ENCODE data around the gene HOXB3. TPM values are rescaled to one million over a fixed set of nuclear protein-coding genes. Genes with fewer than 3 reads are reported as not detected.

Gene HOXB3
- total RNA-seq, 4 donors from 2014 or later: 0.97 to 14.1 (median 3.9) TPM

DNA sequence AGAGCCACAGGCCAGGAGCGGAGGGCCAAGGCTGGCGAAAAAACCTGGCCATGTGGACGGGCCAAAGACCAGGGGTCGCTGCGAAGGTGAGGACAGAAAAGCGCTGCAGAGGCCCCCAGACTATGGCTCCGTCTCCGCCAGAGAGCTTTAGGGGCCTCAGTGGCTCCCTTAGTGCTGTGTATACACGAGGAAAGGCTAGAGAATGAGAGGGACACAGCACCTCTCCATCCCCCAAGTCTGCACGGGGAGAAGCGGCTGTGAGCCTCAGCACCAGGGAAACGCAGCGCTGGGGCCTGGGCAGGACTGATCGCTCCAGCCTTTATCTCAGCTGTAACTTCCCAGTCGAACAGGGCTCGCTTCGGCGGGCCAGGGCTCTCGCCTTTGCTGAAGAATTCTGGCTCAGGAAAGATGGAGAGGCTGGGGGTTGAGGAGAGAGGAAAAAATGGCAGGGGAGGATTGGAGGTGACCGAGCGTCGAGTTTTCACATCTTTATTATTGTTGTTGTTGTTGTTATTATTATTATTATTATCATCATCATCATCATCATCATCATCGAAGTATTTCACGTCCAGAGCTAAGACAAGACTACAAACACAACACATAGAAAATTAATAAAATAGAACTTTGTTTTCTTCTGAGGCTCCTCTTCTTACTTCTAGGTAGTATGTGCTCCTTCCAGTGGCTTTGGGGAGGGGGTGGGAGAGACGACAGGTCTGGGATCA is 5.4 kb upstream of the HOXB3 start:
- intact Hi-C loops (cut with DNase I; ENCODE audit: low total_unique reads): no loop called here
- H3K4me3 ChIP-seq (ENCODE audit: low read depth, poor library complexity, severe bottlenecking): no peak overlapping the region

DNA sequence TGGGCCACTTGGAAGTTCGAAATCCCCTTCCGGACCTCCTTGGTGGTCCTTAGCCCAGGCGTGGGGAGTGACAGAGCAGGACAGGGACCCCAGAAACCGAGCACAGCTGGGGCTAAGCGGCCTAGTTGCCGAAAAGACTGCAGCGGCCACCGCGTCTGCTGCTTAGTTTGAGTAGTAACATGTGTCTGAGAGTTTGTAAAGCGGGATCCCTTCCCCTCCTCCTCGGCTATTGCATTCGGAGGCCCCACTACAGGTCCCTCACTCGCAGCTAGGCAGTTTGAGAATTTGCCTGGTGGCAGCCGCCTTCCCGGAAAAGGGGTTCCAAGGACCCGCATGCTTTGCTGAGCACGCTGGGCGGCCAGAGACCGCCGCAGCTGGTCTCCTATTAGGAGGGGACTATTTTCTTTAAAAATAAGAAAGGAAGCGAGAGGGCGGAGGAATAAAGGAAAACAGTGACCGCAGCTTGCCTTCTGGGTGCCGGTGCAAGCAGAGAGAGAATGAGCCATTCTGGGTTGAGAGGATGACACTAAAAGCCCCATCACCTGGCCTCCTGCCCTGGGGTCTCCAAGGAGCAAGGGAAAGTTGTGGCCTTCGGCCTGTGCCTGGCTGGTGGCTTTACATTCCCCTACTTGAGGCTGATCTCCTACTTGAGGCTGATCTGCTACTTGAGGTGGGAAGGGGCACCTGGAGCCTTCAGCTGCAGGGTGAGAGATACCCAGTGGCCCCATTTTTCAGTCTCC is 4.7 kb upstream of the HOXB3 start:
- intact Hi-C loops (cut with DNase I; ENCODE audit: low total_unique reads): loop anchor here (5.0 kb wide), 2 partner anchors 102 to 257 kb away; no protein-coding TSS in a partner anchor
- WGBS, 2 donors: 82 to 83% methylated on average over 25 of the region's 25 CpGs

More for the DNA sequence above, 5.4 kb upstream of the HOXB3 start:
- no peak for DNase-seq (ENCODE audit: low spot score in 2 of 2)
- TF ChIP-seq, protein P1, sequence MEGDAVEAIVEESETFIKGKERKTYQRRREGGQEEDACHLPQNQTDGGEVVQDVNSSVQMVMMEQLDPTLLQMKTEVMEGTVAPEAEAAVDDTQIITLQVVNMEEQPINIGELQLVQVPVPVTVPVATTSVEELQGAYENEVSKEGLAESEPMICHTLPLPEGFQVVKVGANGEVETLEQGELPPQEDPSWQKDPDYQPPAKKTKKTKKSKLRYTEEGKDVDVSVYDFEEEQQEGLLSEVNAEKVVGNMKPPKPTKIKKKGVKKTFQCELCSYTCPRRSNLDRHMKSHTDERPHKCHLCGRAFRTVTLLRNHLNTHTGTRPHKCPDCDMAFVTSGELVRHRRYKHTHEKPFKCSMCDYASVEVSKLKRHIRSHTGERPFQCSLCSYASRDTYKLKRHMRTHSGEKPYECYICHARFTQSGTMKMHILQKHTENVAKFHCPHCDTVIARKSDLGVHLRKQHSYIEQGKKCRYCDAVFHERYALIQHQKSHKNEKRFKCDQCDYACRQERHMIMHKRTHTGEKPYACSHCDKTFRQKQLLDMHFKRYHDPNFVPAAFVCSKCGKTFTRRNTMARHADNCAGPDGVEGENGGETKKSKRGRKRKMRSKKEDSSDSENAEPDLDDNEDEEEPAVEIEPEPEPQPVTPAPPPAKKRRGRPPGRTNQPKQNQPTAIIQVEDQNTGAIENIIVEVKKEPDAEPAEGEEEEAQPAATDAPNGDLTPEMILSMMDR (IDR thresholded peaks at IDR 0.05): no peak
- TF ChIP-seq POLR2A (IDR thresholded peaks at IDR 0.05): no peak
- 90 to 91% methylated on average over 25 of the region's 25 CpGs for WGBS, 2 donors

DNA sequence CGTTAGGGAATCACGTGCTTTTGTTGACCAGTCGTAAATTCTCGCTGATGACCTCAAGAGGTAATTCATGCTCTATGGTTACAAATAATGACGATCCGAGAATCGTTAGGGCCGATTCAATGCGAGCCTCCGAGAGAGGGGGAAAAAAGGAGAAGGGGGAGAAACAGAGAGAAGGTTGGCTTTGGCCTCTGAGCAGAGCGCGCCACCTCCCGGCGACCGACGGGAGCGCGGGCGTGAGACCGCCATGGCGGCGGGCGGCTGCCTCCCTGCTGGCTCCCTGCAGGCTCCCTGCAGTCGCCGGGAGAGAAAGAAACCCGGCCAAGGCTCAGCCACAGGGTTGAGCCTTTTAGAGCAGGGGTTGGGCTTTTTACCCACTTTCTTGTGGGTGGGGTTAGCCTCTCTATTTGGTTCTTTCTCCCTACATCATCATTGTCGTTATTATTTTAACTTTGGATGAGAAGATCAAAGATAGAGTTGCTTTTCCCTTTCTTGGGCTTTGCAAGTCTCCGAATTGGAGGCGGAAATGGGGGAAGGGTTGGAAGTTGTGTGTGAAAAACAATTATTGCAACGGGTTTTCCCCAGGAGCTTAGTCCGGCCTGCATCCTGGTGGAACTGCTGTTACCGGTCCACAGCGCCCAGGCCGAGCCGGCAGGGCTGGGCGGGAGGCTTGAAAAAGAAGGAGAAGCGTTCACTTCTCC is 3.9 kb upstream of the HOXB3 start:
- WGBS, 2 donors: 16 to 19% methylated on average over 37 of the region's 37 CpGs
- TF ChIP-seq, protein P1 (IDR thresholded peaks at IDR 0.05): peak in 1 of 3 donors; percentile 92
- TF ChIP-seq POLR2A (IDR thresholded peaks at IDR 0.05): no peak
- H3K4me3 ChIP-seq (ENCODE audit: low read depth, poor library complexity, severe bottlenecking): no peak overlapping the region
- peak; percentile 71 to 96 for DNase-seq (ENCODE audit: low spot score in 2 of 2)
- intact Hi-C loops (cut with DNase I; ENCODE audit: low total_unique reads): loop anchor here (5.0 kb wide), 2 partner anchors 102 to 257 kb away; no protein-coding TSS in a partner anchor

More for the DNA sequence above, 4.7 kb upstream of the HOXB3 start:
- no peak for DNase-seq (ENCODE audit: low spot score in 2 of 2)
- H3K4me3 ChIP-seq (ENCODE audit: low read depth, poor library complexity, severe bottlenecking): no peak overlapping the region
- no peak for TF ChIP-seq POLR2A (IDR thresholded peaks at IDR 0.05)
- TF ChIP-seq, protein P1 (IDR thresholded peaks at IDR 0.05): no peak

DNA sequence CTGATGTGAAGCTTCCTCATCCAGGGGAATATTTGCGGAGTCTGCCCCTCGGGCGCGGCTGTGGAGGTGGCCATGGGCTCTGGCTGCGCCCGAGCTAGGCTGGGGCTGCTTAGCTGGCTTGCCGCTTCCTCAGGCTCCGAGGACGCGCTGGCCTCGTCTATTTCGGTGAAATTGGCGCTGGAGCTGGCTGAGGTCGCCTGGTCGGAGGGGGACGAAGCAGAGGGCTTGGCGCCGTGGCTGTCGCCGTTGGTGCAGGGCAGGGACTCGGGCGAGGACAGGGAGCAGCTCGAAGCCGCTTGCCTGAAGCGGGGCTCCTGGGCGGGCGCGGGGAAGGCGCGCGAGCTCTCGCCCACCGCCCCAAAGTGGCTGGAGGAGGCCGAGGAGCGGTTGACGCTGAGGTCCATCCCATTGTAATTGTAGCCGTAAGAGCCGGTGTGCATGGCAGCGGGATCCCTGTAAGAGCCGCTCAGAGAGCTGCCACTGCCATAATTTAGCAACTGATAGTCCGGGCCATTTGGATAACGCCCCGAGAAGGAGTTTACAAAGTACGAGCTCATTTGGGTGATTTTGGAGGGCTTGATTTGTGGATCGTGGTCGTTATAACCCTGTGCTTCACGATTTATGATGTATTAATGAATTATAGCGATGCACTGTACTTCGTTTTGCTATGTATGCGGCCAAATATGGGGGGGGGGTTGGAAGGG is 3.2 kb upstream of the HOXB3 start, which contains the start of gene HOXB5:
Gene HOXB5, minus strand, starts transcription at position 654 of the 704 bp plus-strand sequence. Its CDS starts 97 bp downstream, at position 557.
- H3K4me3 ChIP-seq (ENCODE audit: low read depth, poor library complexity, severe bottlenecking): no peak within 1 kb of the TSS
- WGBS, 2 donors: 16 to 18% methylated on average over 49 of the region's 50 CpGs
- TF ChIP-seq, protein P1 (IDR thresholded peaks at IDR 0.05): no peak
- TF ChIP-seq POLR2A (IDR thresholded peaks at IDR 0.05): no peak
- intact Hi-C loops (cut with DNase I; ENCODE audit: low total_unique reads): loop anchor here (5.0 kb wide), 2 partner anchors 101 to 256 kb away; no protein-coding TSS in a partner anchor
- peak in 1 of 2 donors; percentile 91 for DNase-seq (ENCODE audit: low spot score in 2 of 2)

DNA sequence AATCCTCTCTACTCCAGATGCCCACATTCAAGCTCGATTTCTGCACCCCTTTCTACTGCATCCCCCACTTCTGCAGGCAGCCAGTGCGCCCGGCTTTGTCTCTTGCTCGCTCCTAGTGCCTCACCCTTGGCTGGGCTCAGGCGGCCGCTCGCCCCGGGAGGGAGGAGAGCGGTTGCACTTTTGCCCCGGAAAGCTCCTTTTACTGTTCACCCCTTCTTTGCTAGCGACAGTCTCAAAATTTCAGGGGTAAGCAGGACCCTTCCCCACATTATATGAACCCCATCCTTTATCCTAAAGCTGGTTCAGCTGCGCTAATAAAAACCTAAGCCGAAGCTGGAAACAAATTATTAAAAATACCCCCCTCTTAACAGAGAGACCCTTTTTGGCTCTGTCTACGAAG is 2.5 kb upstream of the HOXB3 start:
- DNase-seq (ENCODE audit: low spot score in 2 of 2): no peak
- intact Hi-C loops (cut with DNase I; ENCODE audit: low total_unique reads): loop anchor here (5.0 kb wide), 2 partner anchors 100 to 255 kb away; no protein-coding TSS in a partner anchor
- no peak overlapping the region for H3K4me3 ChIP-seq (ENCODE audit: low read depth, poor library complexity, severe bottlenecking)
- WGBS, 2 donors: 53 to 54% methylated on average over 14 of the region's 14 CpGs
- no peak for TF ChIP-seq POLR2A (IDR thresholded peaks at IDR 0.05)
- TF ChIP-seq, protein P1 (IDR thresholded peaks at IDR 0.05): no peak
